Central memory CD8-positive, alpha-beta T cell (primary cell): ENCODE results near the gene FRK.
"Not testable (repeated sequence)": the region's sequence is repeated elsewhere in the genome, so short reads cannot be mapped to it uniquely, and the experiment has no call there.

Experiments used
- ATAC-seq: fragments of 150-1000 bp; cut with Tn5 transposase; replicated peaks from 2 replicates; pipeline ENCODE4 v1.10.0; 2022; ENCODE audit warnings: mild to moderate bottlenecking, moderate FRiP score, moderate number of reproducible peaks; ENCODE audit not compliant: poor library complexity, severe bottlenecking; ENCODE audit errors: extremely low read depth
- DNase-seq, 2 donors: peaks; one replicate each; pipeline ENCODE4 v3.0.0; 2021; ENCODE audit warnings: low spot score in 2 of 2
- H3K27ac Mint-ChIP-seq: one replicate; pipeline ENCODE4 v1.8.0; 2022; ENCODE audit warnings: low read depth, mild to moderate bottlenecking, moderate library complexity, mixed read lengths
- H3K27me3 Mint-ChIP-seq: one replicate; pipeline ENCODE4 v1.8.0; 2022; ENCODE audit warnings: mixed read lengths
- H3K36me3 Mint-ChIP-seq: one replicate; pipeline ENCODE4 v1.8.0; 2022; ENCODE audit warnings: mild to moderate bottlenecking, moderate library complexity, mixed read lengths; ENCODE audit not compliant: insufficient read depth
- H3K4me1 Mint-ChIP-seq: one replicate; pipeline ENCODE4 v1.8.0; 2022; ENCODE audit warnings: mixed read lengths
- H3K4me3 Mint-ChIP-seq: one replicate; pipeline ENCODE4 v1.8.0; 2022; ENCODE audit warnings: mild to moderate bottlenecking, moderate library complexity, mixed read lengths
- H3K9me3 Mint-ChIP-seq: one replicate; pipeline ENCODE4 v1.8.0; 2022; ENCODE audit warnings: mixed read lengths

FRK gene

GRCh38 chr6:116060572-116061283, at the start of gene FRK:
Gene FRK, minus strand, starts transcription at chr6:116060891. Its CDS starts 580 bp downstream, at chr6:116060311.
- H3K27ac Mint-ChIP-seq, result no peak within 1 kb of the TSS
- H3K4me3 Mint-ChIP-seq, result no peak within 1 kb of the TSS
- H3K36me3 Mint-ChIP-seq, result no peaks in the 10 kb centered on the region
- peaks cover 37% of the 10 kb centered on the region for H3K27me3 Mint-ChIP-seq
- H3K9me3 Mint-ChIP-seq, result no peaks in the 10 kb centered on the region
- DNase-seq (no peak), ATAC-seq (no peak)
- no peaks in the 10 kb centered on the region for H3K4me1 Mint-ChIP-seq

- no peak for ATAC-seq
- no peaks in the 10 kb centered on the region for H3K9me3 Mint-ChIP-seq
- H3K27ac Mint-ChIP-seq, result no peak overlapping the region
- peaks cover 19% of the 10 kb centered on the region for H3K36me3 Mint-ChIP-seq
- no peak overlapping the region for H3K4me3 Mint-ChIP-seq
- H3K4me1 Mint-ChIP-seq, result peaks cover 33% of the 10 kb centered on the region
- DNase-seq, result no peak
- no peaks in the 10 kb centered on the region for H3K27me3 Mint-ChIP-seq
Measured at GRCh38 chr6:116108836-116109235, 48.1 kb upstream of the FRK start.

GRCh38 chr6:116106146-116106545, 45.5 kb upstream of the FRK start:
- peaks cover 48% of the 10 kb centered on the region for H3K4me1 Mint-ChIP-seq
- DNase-seq (no peak), ATAC-seq (no peak)
- H3K27ac Mint-ChIP-seq, result no peak overlapping the region
- no peaks in the 10 kb centered on the region for H3K9me3 Mint-ChIP-seq
- H3K4me3 Mint-ChIP-seq, result no peak overlapping the region
- H3K36me3 Mint-ChIP-seq, result peaks cover 19% of the 10 kb centered on the region
- H3K27me3 Mint-ChIP-seq, result no peaks in the 10 kb centered on the region

GRCh38 chr6:116105247-116105646, 44.6 kb upstream of the FRK start:
- DNase-seq, result no peak
- peaks cover 49% of the 10 kb centered on the region for H3K4me1 Mint-ChIP-seq
- H3K36me3 Mint-ChIP-seq, result peaks cover 15% of the 10 kb centered on the region
- H3K4me3 Mint-ChIP-seq, result no peak overlapping the region
- no peak overlapping the region for H3K27ac Mint-ChIP-seq
- H3K27me3 Mint-ChIP-seq, result no peaks in the 10 kb centered on the region
- no peaks in the 10 kb centered on the region for H3K9me3 Mint-ChIP-seq
- no peak for ATAC-seq

- no peak for ATAC-seq
- Mint-ChIP-seq H3K4me3 (no peak overlapping the region), H3K9me3 (no peaks in the 10 kb centered on the region), H3K36me3 (peaks cover 14% of the 10 kb centered on the region), H3K27me3 (no peaks in the 10 kb centered on the region), H3K27ac (no peak overlapping the region), H3K4me1 (peaks cover 51% of the 10 kb centered on the region)
- DNase-seq, result no peak
Measured at GRCh38 chr6:116104636-116105035, 43.9 kb upstream of the FRK start.

- peaks cover 9% of the 10 kb centered on the region for H3K36me3 Mint-ChIP-seq
- H3K9me3 Mint-ChIP-seq, result no peaks in the 10 kb centered on the region
- no peak for DNase-seq
- peaks cover 51% of the 10 kb centered on the region for H3K4me1 Mint-ChIP-seq
- ATAC-seq, result no peak
- peak overlapping the region; percentile 89 for H3K4me3 Mint-ChIP-seq
- no peaks in the 10 kb centered on the region for H3K27me3 Mint-ChIP-seq
- no peak overlapping the region for H3K27ac Mint-ChIP-seq
Measured at GRCh38 chr6:116102873-116103272, 42.2 kb upstream of the FRK start.

- Mint-ChIP-seq H3K4me1 (peaks cover 51% of the 10 kb centered on the region), H3K36me3 (peaks cover 9% of the 10 kb centered on the region), H3K27ac (no peak overlapping the region), H3K4me3 (peak overlapping the region; percentile 89), H3K9me3 (no peaks in the 10 kb centered on the region), H3K27me3 (no peaks in the 10 kb centered on the region)
- no peak for DNase-seq
- no peak for ATAC-seq
Measured at GRCh38 chr6:116101790-116102189, 41.1 kb upstream of the FRK start.

- no peaks in the 10 kb centered on the region for H3K27me3 Mint-ChIP-seq
- ATAC-seq, result peak; percentile 13
- no peak for DNase-seq
- H3K36me3 Mint-ChIP-seq, result peaks cover 9% of the 10 kb centered on the region
- H3K4me1 Mint-ChIP-seq, result peaks cover 51% of the 10 kb centered on the region
- no peaks in the 10 kb centered on the region for H3K9me3 Mint-ChIP-seq
- peak overlapping the region; percentile 67 for H3K27ac Mint-ChIP-seq
- H3K4me3 Mint-ChIP-seq, result peak overlapping the region; percentile 89
Measured at GRCh38 chr6:116101302-116101718, 40.6 kb upstream of the FRK start.

- DNase-seq (peak; percentile 67 to 76), ATAC-seq (peak; percentile 89)
- Mint-ChIP-seq H3K9me3 (peaks cover 4% of the 10 kb centered on the region), H3K4me1 (peaks cover 45% of the 10 kb centered on the region), H3K4me3 (peak within 1 kb of the TSS; percentile 89), H3K27ac (peak within 1 kb of the TSS; percentile 67), H3K36me3 (peaks cover 9% of the 10 kb centered on the region), H3K27me3 (no peaks in the 10 kb centered on the region)
Measured at GRCh38 chr6:116100419-116101301, 40.0 kb upstream of the FRK start, which contains the start of gene NT5DC1. Gene NT5DC1, plus strand, starts transcription at chr6:116100853. Its CDS starts 78 bp downstream, at chr6:116100931.

GRCh38 chr6:116099036-116099435, 38.3 kb upstream of the FRK start:
- no peaks in the 10 kb centered on the region for H3K27me3 Mint-ChIP-seq
- no peak overlapping the region for H3K4me3 Mint-ChIP-seq
- H3K27ac Mint-ChIP-seq, result peak overlapping the region; percentile 67
- H3K4me1 Mint-ChIP-seq, result peaks cover 31% of the 10 kb centered on the region
- DNase-seq (no peak), ATAC-seq (no peak)
- H3K9me3 Mint-ChIP-seq, result peaks cover 6% of the 10 kb centered on the region
- H3K36me3 Mint-ChIP-seq, result peaks cover 7% of the 10 kb centered on the region

GRCh38 chr6:116096979-116097816, 36.5 kb upstream of the FRK start:
- no peak overlapping the region for H3K27ac Mint-ChIP-seq

GRCh38 chr6:116096048-116096759, 35.5 kb upstream of the FRK start:
- H3K27ac Mint-ChIP-seq, H3K36me3 Mint-ChIP-seq, ATAC-seq, DNase-seq, H3K4me3 Mint-ChIP-seq, H3K4me1 Mint-ChIP-seq, H3K9me3 Mint-ChIP-seq: not testable (repeated sequence)
- peaks cover 23% of the 10 kb centered on the region for H3K27me3 Mint-ChIP-seq

More at GRCh38 chr6:116096979-116097816, 36.5 kb upstream of the FRK start:
- H3K27me3 Mint-ChIP-seq, result peaks cover 13% of the 10 kb centered on the region
- H3K4me3 Mint-ChIP-seq, result no peak overlapping the region
- peaks cover 14% of the 10 kb centered on the region for H3K4me1 Mint-ChIP-seq
- DNase-seq (no peak), ATAC-seq (no peak)
- peaks cover 6% of the 10 kb centered on the region for H3K9me3 Mint-ChIP-seq
- peaks cover 10% of the 10 kb centered on the region for H3K36me3 Mint-ChIP-seq
